Gastrocnemius medialis (tissue), 4 donors: ENCODE data around the gene DIP2C.

Source experiments
- CTCF ChIP-seq, 5 experiments: fragments of 450-650 bp in 3 of 5; fragments of 200-600 bp in 2 of 5; sonication (generic) in 2 of 5; IDR thresholded peaks in 4 of 5; conservative IDR thresholded peaks in 1 of 5; 1 replicate in 4 of 5; 2 replicates in 1 of 5; pipeline ENCODE4 v1.5.1; 2016 to 2019; ENCODE audit warnings: antibody characterized with exemption in 5 of 5, mild to moderate bottlenecking in 3 of 5, moderate library complexity in 3 of 5
- POLR2A ChIP-seq, 2 donors: fragments of 450-650 bp; IDR thresholded peaks; one replicate each; pipeline ENCODE4 v1.6.1; 2017; ENCODE audit warnings: antibody characterized with exemption in 2 of 2, mild to moderate bottlenecking in 2 of 2, moderate library complexity in 2 of 2

GRCh38 chr10:336247-336646, 353.2 kb downstream of the DIP2C start:
- TF ChIP-seq CTCF (IDR thresholded peaks at IDR 0.05 in 4 of 5, conservative IDR thresholded peaks at IDR 0.05 in 1 of 5) = no peak
- TF ChIP-seq POLR2A (IDR thresholded peaks at IDR 0.05) = no peak
